B cell (primary cell): Measurements from ENCODE around the gene REELD1.

Experiments used
- CTCF ChIP-seq: fragments of 200-600 bp; IDR thresholded peaks from one replicate; pipeline ENCODE4 v1.8.0; 2022; ENCODE audit warnings: antibody characterized with exemption, mild to moderate bottlenecking
- EZH2 ChIP-seq: IDR thresholded peaks from 2 replicates; pipeline ENCODE4 v1.6.1; 2012; ENCODE audit warnings: borderline replicate concordance, low read depth, mild to moderate bottlenecking, moderate library complexity, low read length; ENCODE audit not compliant: insufficient read depth, poor library complexity, severe bottlenecking

- no peak for TF ChIP-seq CTCF
- no peak for TF ChIP-seq EZH2
Observed at GRCh38 chr4:146229406-146229805, 15.1 kb downstream of the REELD1 start.
